ENCODE data around the gene SUN2. TPM values are rescaled to one million over a fixed set of nuclear protein-coding genes. Genes with fewer than 3 reads are reported as not detected.

The SUN2 gene
- total RNA-seq, 1 experiment from 2014 or later = 45.1 TPM

DNA sequence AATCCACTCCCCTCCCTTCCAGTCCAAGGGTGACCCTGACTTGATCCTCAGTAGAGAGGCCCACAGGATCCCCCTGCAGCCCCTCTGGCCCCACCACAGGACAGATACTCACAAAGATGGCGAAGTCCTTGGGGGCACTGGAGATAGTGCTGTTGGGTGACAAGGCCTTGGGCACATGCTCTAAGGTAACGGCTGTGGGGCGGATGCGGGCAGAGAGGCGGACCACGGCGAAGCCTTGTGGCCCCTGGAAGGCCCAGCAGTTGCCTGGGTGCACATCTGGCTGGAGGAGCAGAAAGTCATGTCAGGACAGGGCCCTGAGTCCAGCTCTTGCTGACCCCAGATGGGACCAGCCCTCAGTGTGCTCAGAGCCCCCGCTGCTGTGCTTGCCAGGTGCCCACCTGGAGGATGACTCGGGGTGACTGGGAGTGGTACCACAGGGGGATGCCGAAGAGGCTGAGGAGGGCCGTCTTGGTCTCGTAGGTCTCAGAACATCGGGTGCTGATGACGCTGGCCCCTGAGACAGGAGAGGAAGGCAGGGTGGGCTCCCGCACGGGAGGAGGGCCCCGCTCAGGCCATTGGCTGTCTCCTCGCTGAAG is 17.2 kb downstream of the SUN2 start:
- CTCF ChIA-PET = no interaction called here
- TF ChIP-seq POLR2AphosphoS5 (IDR thresholded peaks at IDR 0.05; ENCODE audit: low read depth, low read length) (no peak), SIN3A (IDR thresholded peaks at IDR 0.05; ENCODE audit: borderline replicate concordance, insufficient read depth, low read depth, low read length) (no peak), TCF7L2 (IDR thresholded peaks at IDR 0.05; ENCODE audit: low read depth, low read length) (no peak)
- TF ChIP-seq, protein P1, sequence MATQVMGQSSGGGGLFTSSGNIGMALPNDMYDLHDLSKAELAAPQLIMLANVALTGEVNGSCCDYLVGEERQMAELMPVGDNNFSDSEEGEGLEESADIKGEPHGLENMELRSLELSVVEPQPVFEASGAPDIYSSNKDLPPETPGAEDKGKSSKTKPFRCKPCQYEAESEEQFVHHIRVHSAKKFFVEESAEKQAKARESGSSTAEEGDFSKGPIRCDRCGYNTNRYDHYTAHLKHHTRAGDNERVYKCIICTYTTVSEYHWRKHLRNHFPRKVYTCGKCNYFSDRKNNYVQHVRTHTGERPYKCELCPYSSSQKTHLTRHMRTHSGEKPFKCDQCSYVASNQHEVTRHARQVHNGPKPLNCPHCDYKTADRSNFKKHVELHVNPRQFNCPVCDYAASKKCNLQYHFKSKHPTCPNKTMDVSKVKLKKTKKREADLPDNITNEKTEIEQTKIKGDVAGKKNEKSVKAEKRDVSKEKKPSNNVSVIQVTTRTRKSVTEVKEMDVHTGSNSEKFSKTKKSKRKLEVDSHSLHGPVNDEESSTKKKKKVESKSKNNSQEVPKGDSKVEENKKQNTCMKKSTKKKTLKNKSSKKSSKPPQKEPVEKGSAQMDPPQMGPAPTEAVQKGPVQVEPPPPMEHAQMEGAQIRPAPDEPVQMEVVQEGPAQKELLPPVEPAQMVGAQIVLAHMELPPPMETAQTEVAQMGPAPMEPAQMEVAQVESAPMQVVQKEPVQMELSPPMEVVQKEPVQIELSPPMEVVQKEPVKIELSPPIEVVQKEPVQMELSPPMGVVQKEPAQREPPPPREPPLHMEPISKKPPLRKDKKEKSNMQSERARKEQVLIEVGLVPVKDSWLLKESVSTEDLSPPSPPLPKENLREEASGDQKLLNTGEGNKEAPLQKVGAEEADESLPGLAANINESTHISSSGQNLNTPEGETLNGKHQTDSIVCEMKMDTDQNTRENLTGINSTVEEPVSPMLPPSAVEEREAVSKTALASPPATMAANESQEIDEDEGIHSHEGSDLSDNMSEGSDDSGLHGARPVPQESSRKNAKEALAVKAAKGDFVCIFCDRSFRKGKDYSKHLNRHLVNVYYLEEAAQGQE (IDR thresholded peaks at IDR 0.05; ENCODE audit: insufficient read depth in 1 of 2, low read depth in 2 of 2, low read length in 1 of 2) = no peak
- TF ChIP-seq, protein P2, sequence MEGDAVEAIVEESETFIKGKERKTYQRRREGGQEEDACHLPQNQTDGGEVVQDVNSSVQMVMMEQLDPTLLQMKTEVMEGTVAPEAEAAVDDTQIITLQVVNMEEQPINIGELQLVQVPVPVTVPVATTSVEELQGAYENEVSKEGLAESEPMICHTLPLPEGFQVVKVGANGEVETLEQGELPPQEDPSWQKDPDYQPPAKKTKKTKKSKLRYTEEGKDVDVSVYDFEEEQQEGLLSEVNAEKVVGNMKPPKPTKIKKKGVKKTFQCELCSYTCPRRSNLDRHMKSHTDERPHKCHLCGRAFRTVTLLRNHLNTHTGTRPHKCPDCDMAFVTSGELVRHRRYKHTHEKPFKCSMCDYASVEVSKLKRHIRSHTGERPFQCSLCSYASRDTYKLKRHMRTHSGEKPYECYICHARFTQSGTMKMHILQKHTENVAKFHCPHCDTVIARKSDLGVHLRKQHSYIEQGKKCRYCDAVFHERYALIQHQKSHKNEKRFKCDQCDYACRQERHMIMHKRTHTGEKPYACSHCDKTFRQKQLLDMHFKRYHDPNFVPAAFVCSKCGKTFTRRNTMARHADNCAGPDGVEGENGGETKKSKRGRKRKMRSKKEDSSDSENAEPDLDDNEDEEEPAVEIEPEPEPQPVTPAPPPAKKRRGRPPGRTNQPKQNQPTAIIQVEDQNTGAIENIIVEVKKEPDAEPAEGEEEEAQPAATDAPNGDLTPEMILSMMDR (IDR thresholded peaks at IDR 0.05) = no peak
- POLR2A ChIA-PET = no interaction called here
- Histone ChIP-seq H3K27me3 (ENCODE audit: control insufficient read depth, insufficient read depth, low read length) (no peaks in the 10 kb centered on the region), H3K9me3 (ENCODE audit: control insufficient read depth, insufficient read depth, low read depth, low read length) (no peaks in the 10 kb centered on the region), H3K36me3 (ENCODE audit: control insufficient read depth, insufficient read depth, low read length) (no peaks in the 10 kb centered on the region), H3K4me3 (ENCODE audit: low read depth in 2 of 2, low read length in 2 of 2) (no peak overlapping the region), H3K4me1 (ENCODE audit: control insufficient read depth, insufficient read depth, low read length) (no peaks in the 10 kb centered on the region), H3K27ac (ENCODE audit: low read length) (no peak overlapping the region)
- no peak for DNase-seq (ENCODE audit: low read depth, low spot score)
- in situ Hi-C loops (cut with HindIII; ENCODE audit: low pct_unique_long_range_greater_than_20kb, low sequenced_read_pairs) = no loop called here
- intact Hi-C loops (cut with micrococcal nuclease; ENCODE audit: unreplicated experiment) = no loop called here
- ATAC-seq = no peak
- BruUV-seq (replicated peaks) = no TSS peak

DNA sequence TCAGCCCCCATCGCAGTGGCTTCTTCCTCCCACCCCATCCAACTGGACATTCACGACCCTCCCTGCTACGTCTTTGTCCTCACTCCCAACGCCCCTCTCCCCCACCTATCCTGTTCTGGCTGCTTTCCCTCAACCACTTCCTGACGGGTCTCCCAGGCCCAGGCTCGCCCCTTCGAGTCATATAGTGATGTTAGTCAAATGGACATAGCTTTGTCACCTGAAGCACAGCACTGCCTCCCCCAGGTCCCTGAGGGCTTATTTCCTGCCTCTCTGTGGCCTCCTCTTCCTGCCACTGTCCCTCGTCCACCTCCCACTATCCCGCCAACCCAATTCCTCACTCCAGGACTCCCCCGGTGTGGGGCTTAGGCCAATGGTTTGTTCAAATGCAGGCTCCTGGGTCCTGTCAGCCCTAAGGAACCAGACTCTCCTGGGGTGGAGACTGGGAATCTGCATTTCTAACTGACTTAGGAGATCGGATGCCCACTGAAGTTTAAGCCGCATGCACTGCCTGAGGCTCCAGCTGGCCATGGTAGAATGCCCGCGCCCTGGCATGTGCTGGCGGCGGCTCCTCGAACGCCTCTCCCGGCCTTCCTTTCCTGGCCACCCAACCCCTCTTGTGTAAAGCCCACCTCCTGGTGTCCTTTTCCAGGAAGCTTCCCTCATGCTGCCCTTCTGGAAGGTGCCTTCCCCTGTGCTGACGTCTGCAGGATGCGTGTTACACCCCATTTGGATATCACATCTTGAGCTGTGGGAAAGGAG is 18.3 kb downstream of the SUN2 start:
- Histone ChIP-seq H3K9me3 (ENCODE audit: control insufficient read depth, insufficient read depth, low read depth, low read length) (no peaks in the 10 kb centered on the region), H3K36me3 (ENCODE audit: control insufficient read depth, insufficient read depth, low read length) (no peaks in the 10 kb centered on the region), H3K27me3 (ENCODE audit: control insufficient read depth, insufficient read depth, low read length) (no peaks in the 10 kb centered on the region), H3K27ac (ENCODE audit: low read length) (no peak overlapping the region), H3K4me3 (ENCODE audit: low read depth in 2 of 2, low read length in 2 of 2) (no peak overlapping the region), H3K4me1 (ENCODE audit: control insufficient read depth, insufficient read depth, low read length) (no peaks in the 10 kb centered on the region)
- TF ChIP-seq, protein P1 (IDR thresholded peaks at IDR 0.05; ENCODE audit: insufficient read depth in 1 of 2, low read depth in 2 of 2, low read length in 1 of 2) = no peak
- TF ChIP-seq POLR2AphosphoS5 (IDR thresholded peaks at IDR 0.05; ENCODE audit: low read depth, low read length) (no peak), TCF7L2 (IDR thresholded peaks at IDR 0.05; ENCODE audit: low read depth, low read length) (no peak), SIN3A (IDR thresholded peaks at IDR 0.05; ENCODE audit: borderline replicate concordance, insufficient read depth, low read depth, low read length) (no peak)
- TF ChIP-seq, protein P2 (IDR thresholded peaks at IDR 0.05) = no peak
- intact Hi-C loops (cut with micrococcal nuclease; ENCODE audit: unreplicated experiment) (no loop called here), in situ Hi-C loops (cut with HindIII; ENCODE audit: low pct_unique_long_range_greater_than_20kb, low sequenced_read_pairs) (no loop called here)
- ATAC-seq = no peak
- POLR2A ChIA-PET = no interaction called here
- DNase-seq (ENCODE audit: low read depth, low spot score) = no peak
- BruUV-seq (replicated peaks) = no TSS peak
- CTCF ChIA-PET = no interaction called here
